ENCODE measurements around the gene SAMD14.
"Not testable (repeated sequence)": the region's sequence is repeated elsewhere in the genome, so short reads cannot be mapped to it uniquely, and the experiment has no call there.

- TF ChIP-seq EZH2 (IDR thresholded peaks at IDR 0.05; ENCODE audit: borderline replicate concordance, low read length); CTCF (conservative IDR thresholded peaks at IDR 0.05 in 1 of 2, IDR thresholded peaks at IDR 0.05 in 1 of 2; ENCODE audit: extremely low read depth in 1 of 2, insufficient read depth in 1 of 2, low read depth in 1 of 2, low read length in 2 of 2): not testable (repeated sequence)
Measured at GRCh38 chr17:50061713-50062045, 68.3 kb downstream of the SAMD14 start.

Measured in mammary epithelial cell (primary cell).